ENCODE results near the gene ZFP64.

GRCh38 chr20:52118696-52119095 lies 72.9 kb downstream of the ZFP64 start:
- TF ChIP-seq POLR2AphosphoS5 (IDR thresholded peaks at IDR 0.05; ENCODE audit: low read depth, low read length) (no peak), CTCF (IDR thresholded peaks at IDR 0.05) (no peak), REST (IDR thresholded peaks at IDR 0.05; ENCODE audit: insufficient read depth in 1 of 2, low read depth in 2 of 2, low read length in 1 of 2) (no peak), SIN3A (IDR thresholded peaks at IDR 0.05; ENCODE audit: borderline replicate concordance, insufficient read depth, low read depth, low read length) (no peak), TCF7L2 (IDR thresholded peaks at IDR 0.05; ENCODE audit: low read depth, low read length) (no peak)
